Measurements from ENCODE around the gene TOR4A.

Gene TOR4A

DNA sequence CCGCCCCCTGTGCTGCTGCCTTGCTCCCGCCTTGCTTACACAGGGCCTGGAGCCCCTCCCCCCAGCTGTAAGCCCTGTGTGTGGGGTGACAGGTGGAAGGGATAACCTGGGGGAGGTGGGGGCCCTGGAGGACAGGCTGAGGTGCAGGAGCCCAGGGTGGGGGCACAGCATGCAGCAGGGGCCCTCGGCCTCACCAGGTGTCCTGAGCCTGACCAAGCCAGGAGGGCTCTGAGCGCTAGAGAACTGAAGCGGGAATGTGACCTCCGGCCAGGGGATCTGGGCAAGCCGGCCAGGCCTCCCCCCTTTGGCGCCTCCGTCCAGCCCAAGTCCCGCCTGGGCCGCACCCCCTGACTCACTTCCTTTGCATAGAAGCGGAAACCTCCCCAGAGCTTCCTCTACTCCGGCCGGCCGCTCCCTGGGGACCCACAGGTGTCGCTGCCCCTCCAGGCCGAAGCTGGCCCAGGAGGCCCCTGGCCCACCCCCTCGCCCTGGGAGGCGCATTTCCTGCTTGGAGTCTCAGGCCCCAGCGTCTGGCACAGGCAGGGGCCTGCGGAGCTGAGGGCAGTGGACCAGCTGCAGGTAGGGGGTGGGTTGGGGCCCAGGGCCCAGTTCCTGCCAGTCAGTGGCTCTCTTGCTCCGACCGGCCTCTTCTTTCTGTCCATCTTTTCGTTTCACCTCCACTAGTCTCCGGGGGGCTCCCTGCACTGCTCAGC, at the start of gene TOR4A:
Gene TOR4A, plus strand, starts transcription at position 398 of the 713 bp plus-strand sequence. CDS start 964 bp downstream, outside the sequence.
- FAIRE-seq, result no peak

DNA sequence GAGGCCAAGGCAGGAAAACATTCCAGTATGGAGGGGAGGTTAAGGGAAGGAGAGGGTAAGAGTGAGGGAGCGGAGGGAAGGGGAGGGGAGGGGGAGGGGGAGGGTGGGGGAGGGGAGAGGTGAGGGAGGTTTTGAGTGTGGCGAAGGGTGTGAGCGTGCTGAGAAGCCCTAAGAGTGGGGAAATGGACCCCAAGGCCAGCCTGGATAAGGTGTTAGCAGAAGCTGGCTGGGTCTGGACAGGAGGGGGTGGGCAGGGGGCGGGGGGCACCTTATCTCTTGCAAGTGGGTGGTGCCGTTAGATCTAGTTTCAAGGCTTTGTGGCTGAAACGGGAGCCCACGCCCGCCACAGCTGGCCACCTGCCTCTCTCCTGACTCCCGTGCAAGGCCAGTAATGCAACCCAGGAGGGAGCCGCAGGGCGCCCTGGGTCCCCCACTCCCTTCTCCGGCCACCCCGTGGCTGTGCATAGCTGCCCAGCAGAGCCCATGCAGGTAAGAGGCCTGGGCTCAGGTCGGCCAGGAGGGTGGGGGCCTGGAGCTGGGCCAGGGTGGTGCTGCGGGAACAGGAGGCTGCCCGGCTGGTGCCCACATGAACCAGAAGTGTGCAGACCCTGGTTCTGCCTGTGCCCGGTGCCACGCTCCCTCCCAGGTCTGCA, 49.5 kb upstream of the TOR4A start:
- no peak for FAIRE-seq

DNA sequence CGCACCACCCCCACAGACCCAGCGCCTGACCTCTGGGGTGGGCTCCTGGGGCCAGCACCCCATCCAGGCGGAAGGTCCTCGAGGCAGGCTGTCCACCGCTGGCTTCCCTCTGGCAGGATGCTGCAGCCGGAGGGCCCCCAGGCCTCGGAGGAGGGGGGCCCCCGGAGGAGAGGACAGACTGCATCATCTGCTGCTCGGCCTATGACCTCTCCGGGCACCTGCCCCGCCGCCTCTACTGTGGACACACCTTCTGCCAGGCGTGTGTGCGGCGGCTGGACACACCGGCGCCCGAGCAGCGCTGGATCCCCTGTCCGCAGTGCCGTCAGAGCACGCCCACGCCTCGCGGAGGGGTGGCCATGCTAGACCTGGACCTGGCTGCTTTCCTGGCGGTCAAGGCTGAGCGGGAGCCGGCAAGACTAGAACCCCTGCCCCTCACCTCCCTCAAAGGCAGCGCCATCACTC, 49.0 kb upstream of the TOR4A start:
- FAIRE-seq, result no peak

DNA sequence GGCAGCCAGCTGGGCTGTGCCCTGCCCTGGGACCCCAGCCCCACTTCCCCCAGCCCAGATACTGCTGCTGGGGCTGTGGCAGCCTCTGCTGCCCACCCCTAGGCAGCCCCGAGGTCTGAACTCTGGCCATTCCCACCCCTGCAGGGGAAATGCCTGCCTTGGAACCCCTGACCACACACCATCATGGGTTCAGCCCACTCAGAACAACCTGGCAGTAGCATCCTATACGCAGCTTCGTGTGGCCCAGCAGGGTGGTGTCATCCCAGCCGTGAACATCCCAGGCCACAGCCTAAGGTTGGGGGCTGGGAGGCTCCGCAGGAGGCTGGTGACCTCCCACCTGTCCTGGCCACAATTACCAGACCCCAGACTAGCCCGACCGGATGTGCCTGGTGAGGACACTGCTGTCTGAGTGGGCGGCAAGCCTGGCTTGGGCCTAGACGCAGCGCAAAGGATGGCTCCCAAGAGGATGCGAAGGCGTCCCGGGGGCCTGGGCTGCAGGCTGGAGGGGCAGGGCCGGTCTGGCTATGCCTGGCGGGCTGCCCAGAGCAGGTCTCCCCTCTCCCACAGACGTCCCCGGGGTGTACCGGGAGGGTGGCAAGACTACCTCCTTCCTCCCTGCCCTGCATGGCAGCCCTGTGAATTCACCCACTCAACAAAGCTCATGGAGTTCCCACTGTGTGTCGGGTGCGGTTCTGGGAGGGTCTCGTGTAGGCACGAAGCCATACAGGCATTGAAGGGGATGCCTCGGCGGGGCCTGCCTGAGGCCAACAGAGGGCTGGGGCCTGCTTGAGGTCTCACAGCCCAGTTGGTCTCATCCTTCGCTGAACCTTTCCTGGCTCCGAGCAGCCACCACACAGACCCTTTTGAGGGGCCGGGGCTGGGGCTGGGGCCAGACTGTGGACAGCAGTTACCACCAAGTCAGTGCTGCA, 48.3 kb upstream of the TOR4A start:
- FAIRE-seq, result no peak

DNA sequence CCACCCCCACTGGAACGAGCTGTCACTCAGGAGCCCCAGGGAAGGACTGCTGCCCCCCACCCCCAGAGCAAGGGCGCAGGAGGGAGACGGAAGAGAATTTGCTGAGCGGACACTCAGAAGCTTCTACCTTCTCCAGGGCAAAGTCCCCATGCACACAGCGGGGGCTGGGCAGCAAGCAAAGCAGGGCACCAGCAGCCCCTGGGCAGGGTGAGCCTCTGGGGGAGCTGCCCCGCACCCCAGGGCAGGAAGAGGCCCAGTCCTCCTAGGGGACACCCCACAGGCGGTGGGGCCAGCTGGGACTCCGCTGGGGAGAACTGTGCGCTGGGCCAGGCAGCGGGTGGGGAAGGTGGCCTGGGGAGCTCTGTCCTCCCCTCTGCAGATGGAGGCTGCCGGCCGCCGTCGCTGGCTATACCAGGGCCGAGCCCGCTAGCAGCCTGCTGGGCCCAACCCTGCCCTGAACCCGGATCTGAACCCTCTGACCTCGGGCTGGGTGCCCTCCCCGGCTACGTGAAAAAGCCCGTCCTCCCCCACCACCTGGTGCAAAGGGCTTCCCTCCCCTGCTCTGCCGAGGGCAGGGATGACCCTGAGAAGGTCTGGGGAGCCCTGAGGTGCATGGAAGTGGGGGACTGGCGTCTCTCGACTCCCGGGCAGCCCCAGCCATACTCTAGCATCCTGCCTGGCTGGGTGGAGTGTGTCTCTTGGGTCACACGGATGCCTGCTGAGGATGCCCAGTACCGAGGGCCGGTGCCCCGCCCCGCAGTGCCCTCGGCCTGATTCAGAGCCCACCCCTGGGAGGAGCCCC, 47.4 kb upstream of the TOR4A start:
- no peak for FAIRE-seq

DNA sequence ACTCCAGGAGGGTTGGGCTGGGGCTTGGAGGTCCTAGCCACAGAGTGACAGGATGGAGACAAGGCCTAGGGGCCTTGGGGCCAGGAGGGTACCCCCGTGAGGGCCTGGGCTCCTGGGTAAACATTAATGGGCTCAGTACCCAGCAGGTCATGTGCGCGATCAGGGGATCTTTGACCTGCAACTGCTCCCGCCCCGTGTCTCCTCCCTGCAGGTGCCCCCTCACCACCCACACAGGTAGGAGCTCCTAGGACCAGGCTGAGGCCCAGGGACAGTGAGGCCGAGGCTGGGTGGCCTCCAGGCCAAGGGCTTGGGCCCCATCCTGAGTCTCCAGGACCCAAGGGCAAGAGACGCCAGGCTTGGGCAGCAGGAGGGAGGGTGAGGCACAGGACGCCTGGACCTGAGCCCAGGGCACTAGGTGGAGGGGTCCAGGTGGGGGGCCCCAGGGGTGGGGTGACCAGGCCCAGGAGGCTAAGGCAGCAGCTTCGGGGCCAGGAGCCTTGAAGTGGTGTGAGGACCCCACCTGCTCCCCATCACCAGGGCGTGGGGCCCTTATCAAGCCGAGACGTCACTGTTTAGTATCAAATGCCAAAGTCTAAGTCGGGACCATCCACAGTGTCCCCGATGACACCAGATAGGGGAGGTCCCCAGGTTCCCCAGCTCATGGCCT, 46.7 kb upstream of the TOR4A start, which contains the start of gene SLC34A3:
Gene SLC34A3, plus strand, starts transcription at position 197 of the 667 bp plus-strand sequence. CDS start 802 bp downstream, outside the sequence.
- no peak for FAIRE-seq

DNA sequence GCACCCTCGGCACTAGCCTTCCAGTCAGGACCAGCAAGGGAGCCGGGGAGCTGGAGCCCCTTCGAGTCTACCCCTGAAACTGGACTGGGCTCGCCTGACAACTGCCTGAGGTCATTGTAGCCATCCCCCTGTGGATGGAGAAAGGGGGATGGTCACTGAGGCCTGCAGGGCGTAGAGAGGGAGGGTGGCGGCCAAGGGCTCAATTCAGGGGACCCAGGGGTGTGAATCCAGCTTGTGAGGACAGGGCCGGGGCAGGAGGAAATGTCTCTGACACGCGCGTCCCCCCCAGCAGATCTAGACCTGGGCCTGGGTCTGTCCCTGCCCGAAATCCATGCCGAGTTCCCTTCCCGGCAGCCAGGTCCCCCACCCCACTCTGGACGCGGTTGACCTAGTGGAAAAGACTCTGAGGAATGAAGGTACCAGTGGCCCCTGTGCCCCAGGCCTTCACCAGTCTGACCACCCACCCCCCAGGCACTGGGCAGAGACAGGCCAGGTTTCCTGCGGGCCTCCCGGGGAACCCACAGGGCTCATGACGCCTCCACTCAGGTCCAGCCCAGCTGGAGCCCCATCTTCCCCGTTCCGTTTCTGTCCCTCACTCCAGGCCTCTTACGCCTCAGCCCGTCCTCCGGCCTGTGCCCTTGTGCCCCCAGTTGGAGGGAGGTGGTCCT, 46.0 kb upstream of the TOR4A start:
- FAIRE-seq, result no peak

DNA sequence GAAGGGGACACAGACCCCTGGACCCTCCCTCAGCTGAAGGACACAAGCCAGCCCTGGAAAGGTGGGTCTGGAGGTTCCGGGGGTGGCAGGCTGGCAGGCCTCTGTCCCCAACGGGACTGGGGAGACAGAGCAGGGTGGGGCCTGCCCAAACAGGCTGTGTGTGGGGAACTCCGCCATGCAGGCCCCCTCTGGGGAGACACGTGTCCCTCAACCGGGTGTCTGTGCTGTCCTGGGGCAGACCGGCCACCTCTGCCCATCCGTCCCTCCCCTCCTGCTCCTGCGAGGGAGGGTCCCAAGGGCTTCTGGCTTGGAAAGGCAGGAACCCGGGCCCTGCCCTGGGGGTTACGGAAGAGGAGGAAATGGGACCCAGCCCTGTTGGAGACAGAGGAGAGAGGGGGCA, 45.4 kb upstream of the TOR4A start:
- FAIRE-seq, result no peak

DNA sequence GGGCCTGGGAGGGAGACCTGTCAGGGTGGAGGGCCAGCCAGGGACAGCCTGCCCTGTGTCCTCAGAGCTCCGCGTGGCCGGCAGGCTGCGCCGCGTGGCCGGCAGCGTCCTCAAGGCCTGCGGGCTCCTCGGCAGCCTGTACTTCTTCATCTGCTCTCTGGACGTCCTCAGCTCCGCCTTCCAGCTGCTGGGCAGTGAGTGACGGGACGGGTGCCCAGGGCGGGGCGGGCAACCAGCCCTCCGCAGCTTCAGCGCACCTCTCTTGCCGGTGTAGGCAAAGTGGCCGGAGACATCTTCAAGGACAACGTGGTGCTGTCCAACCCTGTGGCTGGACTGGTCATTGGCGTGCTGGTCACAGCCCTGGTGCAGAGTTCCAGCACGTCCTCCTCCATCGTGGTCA, 45.0 kb upstream of the TOR4A start:
- no peak for FAIRE-seq

DNA sequence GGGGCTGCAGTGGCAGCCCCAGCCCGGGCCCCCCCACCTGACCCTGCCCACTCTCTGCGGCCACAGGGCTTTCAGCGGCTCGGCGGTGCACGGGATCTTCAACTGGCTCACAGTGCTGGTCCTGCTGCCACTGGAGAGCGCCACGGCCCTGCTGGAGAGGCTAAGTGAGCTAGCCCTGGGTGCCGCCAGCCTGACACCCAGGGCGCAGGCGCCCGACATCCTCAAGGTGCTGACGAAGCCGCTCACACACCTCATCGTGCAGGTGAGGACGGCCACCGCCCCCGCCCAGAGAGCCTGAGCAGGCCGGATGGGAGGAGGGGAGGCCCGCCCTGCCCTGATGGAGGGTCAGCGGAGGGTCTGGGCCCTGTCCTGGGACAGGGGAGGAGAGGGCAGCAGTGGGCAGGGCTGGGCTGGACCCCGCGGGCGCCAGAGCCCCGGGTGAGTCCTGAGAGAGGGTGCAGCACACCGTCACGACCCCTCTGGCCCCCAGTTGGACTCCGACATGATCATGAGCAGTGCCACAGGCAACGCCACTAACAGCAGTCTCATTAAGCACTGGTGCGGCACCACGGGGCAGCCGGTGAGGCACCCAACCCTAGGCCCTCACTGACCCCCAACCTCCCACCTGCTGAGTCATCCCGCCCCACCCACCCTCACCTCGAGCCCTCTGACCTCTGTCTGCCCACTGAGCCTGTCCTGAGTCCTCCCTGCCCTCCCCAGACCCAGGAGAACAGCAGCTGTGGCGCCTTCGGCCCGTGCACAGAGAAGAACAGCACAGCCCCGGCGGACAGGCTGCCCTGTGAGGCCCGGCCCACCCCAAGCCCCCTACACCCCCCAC, 44.2 kb upstream of the TOR4A start:
- no peak for FAIRE-seq

DNA sequence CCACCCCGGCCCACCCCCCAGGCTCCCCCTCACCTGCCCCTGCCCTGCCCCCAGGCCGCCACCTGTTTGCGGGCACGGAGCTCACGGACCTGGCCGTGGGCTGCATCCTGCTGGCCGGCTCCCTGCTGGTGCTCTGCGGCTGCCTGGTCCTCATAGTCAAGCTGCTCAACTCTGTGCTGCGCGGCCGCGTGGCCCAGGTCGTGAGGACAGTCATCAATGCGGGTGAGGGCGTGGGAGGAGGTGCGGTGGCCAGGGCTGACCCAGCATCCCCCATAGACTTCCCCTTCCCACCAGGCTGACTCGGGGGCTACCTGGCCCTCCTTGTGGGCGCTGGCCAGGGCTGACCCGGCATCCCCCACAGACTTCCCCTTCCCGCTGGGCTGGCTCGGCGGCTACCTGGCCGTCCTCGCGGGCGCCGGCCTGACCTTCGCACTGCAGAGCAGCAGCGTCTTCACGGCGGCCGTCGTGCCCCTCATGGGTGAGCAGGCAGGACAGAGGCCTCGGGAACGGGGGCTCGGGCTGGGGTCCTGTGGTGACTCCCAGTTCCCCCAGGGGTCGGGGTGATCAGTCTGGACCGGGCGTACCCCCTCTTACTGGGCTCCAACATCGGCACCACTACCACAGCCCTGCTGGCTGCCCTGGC, 43.4 kb upstream of the TOR4A start:
- FAIRE-seq, result no peak

DNA sequence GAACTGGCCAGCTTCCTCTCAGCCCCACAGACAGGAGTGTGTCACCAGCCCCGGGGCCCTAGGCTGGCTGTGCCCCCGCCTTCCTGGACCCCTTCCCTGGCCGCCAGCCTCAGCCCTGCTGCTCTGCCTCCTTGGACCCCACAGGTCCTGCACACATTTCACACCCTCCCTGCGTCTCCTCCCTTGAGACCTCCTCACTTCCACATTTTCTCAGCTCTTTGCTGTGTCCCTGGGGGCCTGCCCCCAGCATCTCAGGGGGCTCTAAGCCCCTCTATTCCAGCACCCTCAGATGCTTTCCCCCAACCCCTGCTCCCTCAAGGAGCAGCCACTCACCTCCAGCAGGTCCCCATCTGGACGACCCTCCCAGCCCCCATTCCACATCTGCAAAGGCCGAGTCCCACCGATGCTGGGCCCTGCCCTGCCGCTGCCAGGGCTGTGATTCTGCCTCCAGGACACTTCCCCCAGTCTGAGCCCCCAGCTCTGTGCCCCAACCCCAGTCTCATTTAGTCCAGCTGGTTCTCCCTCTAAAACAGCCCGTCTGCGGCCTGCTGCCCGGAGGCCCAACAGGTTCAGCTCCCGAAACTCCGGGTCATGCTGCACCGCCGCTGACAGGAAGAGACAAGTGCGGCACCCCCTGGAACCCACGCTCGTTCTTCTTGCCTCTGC, 42.6 kb upstream of the TOR4A start:
- FAIRE-seq, result no peak

DNA sequence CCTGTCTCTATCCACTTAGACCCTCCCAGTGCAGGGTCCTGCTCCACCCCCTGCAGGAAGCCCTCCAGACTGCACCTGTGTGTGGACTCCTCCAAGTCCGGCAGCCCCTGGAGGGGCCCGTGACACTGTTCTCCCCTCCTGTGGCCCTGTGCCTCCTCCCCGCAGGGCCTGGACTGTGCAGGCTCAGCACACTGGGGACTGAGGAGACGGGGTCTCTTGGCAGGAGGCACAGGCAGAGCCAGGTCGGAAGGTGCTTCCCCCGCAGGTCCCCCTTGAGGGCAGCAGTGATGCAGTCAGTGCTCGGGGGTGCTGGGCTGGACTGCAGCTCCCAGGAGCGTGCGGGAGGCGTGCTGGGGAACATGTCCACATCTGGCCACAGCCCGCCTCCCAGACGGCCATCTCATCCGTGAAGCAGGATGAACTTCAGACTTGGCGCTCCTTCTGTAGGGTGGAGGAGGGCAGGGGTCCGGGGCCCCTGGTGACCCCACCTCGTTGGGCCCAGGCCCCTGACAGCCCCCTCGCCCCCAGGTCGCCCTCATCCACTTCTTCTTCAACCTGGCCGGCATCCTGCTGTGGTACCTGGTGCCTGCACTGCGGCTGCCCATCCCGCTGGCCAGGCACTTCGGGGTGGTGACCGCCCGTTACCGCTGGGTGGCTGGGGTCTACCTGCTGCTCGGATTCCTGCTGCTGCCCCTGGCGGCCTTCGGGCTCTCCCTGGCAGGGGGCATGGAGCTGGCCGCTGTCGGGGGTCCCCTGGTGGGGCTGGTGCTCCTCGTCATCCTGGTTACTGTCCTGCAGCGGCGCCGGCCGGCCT, 41.9 kb upstream of the TOR4A start:
- FAIRE-seq, result no peak

DNA sequence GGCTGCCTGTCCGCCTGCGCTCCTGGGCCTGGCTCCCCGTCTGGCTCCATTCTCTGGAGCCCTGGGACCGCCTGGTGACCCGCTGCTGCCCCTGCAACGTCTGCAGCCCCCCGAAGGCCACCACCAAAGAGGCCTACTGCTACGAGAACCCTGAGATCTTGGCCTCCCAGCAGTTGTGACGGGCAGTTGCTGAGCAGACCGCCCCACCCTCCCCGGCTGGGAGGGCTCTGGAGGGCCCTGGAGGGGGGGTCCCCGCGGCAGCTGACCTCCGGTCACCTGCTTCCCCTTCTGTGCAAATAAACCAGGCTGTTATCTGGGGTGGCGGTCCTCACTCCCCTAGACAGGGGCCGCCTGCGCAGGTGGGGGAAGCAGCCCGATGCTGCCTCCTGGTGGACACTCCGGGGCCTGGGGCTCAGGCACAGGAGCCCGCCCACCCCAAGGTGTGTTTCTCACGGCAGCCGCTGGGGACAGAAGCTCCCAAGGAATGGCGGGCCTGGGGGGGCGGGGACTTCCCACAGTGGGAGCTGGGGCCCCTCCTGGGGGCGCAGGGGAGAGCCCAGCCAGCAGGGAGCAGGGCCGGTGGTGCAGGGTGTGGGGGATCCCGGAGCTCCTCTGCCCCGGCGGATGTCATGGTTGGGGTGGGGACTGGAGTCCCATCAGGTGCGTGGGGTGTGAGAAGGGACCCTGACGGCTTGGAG, 41.1 kb upstream of the TOR4A start:
- no peak for FAIRE-seq

DNA sequence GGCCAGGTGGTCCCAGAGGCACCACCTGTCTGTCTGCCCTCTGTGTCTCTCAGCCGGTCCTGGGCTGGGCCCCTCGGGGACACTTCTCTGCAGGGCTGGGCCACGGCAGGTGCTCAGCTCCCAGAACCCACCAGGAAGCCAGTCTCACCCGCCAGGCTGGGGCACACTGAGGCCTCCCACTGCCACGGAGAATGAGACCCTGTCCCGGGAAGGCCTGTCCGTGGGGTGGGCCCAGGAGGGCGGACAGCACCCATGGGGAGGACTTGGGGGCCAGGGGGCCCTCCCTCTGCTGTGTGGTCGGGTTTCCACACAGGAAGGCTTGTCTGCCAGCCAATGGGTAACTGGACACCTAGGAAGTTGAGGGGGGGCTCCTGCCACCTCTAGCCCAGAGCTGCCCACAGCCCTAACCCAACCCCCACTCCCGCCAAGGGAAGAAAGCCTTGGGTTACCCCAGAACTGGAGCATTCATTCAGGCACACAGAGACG, 40.5 kb upstream of the TOR4A start:
- FAIRE-seq, result no peak

DNA sequence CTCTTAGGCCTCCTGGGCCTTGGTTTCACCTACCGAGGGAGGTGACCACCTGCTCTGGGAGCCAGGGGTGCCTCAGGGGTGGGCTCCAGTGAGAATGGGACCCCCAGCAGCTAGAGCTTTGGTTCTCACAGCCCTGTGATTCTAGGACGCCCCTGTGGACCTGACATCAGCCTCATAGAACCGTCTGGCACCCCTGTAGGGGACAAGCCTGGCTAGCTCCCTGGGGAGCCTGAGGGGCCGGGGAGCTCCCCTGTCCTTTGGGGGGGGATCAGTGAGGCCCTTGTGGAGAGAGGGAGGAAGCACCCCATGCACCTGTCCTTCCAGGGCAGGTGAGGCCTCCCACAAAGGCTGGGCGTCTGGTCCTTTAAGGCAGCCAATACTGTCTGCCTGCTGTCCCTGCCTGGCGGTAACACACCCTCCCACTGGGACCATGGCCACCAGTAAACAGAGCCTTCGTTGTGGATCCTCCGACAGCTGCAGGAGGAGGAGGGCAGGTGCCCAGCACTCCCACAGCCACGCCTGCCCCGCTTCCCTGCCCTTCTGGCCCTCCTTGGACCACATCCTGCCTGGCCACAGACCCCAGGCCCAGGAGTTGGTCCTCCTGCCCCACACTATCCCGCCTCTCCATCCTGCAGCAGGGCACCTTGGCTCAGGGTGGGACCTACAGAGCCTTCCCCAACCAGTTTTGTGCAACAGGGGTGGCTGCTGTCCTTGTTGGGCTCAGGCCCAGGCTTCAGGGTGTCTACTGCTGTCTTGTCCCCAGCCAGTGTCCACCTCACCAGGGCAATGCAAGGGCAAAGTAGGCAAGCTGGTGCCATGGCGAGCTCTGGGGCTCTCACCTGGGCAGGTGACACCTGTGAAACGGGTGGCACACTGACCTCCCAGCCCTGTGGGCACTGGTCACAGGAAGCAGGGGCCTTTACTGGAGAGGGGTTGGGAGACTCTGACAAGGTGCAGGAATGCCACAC, 39.5 kb upstream of the TOR4A start:
- FAIRE-seq, result no peak
